IgD-negative memory B cell (primary cell): ENCODE results near the gene FAM193B. TPM values are rescaled to one million over a fixed set of nuclear protein-coding genes. Genes with fewer than 3 reads are reported as not detected.

Source experiments
- H3K27ac Mint-ChIP-seq, 3 donors: one replicate each; pipeline ENCODE4 v1.8.0; 2020 to 2022; ENCODE audit warnings: mild to moderate bottlenecking in 3 of 3, mixed read lengths in 3 of 3, moderate library complexity in 1 of 3
- H3K27me3 Mint-ChIP-seq: one replicate; pipeline ENCODE4 v1.8.0; 2021; ENCODE audit warnings: mixed read lengths
- H3K36me3 Mint-ChIP-seq: one replicate; pipeline ENCODE4 v1.8.0; 2020; ENCODE audit warnings: mild to moderate bottlenecking, mixed read lengths
- H3K4me1 Mint-ChIP-seq, 3 donors: one replicate each; pipeline ENCODE4 v1.8.0; 2020 to 2022; ENCODE audit warnings: mixed read lengths in 3 of 3, mild to moderate bottlenecking in 1 of 3
- H3K4me3 Mint-ChIP-seq, 4 donors: one replicate each; pipeline ENCODE4 v1.8.0; 2020 to 2022; ENCODE audit warnings: mild to moderate bottlenecking in 4 of 4, mixed read lengths in 4 of 4, moderate library complexity in 3 of 4
- H3K9me3 Mint-ChIP-seq, 3 donors: one replicate each; pipeline ENCODE4 v1.8.0; 2020 to 2021; ENCODE audit warnings: mixed read lengths in 3 of 3, mild to moderate bottlenecking in 1 of 3
- polyA plus RNA-seq: library from polyadenylated mRNA; unstranded; fragments of 300-500 nt; fragmentation: Illumina TruSeq; gene quantifications from one replicate; pipeline ENCODE4 v1.2.3, GENCODE V29; 2021

Gene FAM193B
- polyA plus RNA-seq, 1 donor from 2014 or later = 4.5 TPM

- H3K27ac Mint-ChIP-seq = no peak overlapping the region
- no peaks in the 10 kb centered on the region for H3K27me3 Mint-ChIP-seq
- peak overlapping the region in 1 of 4 donors; percentile 93 for H3K4me3 Mint-ChIP-seq
- no peaks in the 10 kb centered on the region for H3K9me3 Mint-ChIP-seq
- no peaks in the 10 kb centered on the region for H3K36me3 Mint-ChIP-seq
- H3K4me1 Mint-ChIP-seq = peaks cover 18 to 23% (median 21%) of the 10 kb centered on the region in 3 donors
Observed at GRCh38 chr5:177555665-177556064, 1.3 kb upstream of the FAM193B start.

- Mint-ChIP-seq H3K36me3 (no peaks in the 10 kb centered on the region), H3K9me3 (no peaks in the 10 kb centered on the region), H3K27me3 (no peaks in the 10 kb centered on the region), H3K27ac (peak overlapping the region in 1 of 3 donors; percentile 95), H3K4me3 (peak overlapping the region; percentile 56 to 97 (median 86)), H3K4me1 (peaks cover 20 to 25% (median 21%) of the 10 kb centered on the region in 3 donors)
Observed at GRCh38 chr5:177555228-177555627, 865 bp upstream of the FAM193B start.

- Mint-ChIP-seq H3K4me1 (peaks cover 21 to 27% (median 22%) of the 10 kb centered on the region in 3 donors), H3K36me3 (no peaks in the 10 kb centered on the region), H3K9me3 (no peaks in the 10 kb centered on the region), H3K27ac (peak overlapping the region in 1 of 3 donors; percentile 51), H3K4me3 (peak overlapping the region; percentile 77 to 93 (median 85)), H3K27me3 (no peaks in the 10 kb centered on the region)
Observed at GRCh38 chr5:177553671-177554429, 513 bp downstream of the FAM193B start.

- no peaks in the 10 kb centered on the region for H3K9me3 Mint-ChIP-seq
- peaks cover under 1% of the 10 kb centered on the region for H3K36me3 Mint-ChIP-seq
- peak overlapping the region; percentile 46 to 94 (median 51) for H3K27ac Mint-ChIP-seq
- H3K27me3 Mint-ChIP-seq = no peaks in the 10 kb centered on the region
- peaks cover 22 to 32% (median 24%) of the 10 kb centered on the region in 3 donors for H3K4me1 Mint-ChIP-seq
- peak overlapping the region; percentile 77 to 88 (median 84) for H3K4me3 Mint-ChIP-seq
Observed at GRCh38 chr5:177552839-177553455, 1.4 kb downstream of the FAM193B start.

- H3K4me3 Mint-ChIP-seq = peak overlapping the region in 2 of 4 donors; percentile 38 to 72
- peaks cover 3% of the 10 kb centered on the region for H3K36me3 Mint-ChIP-seq
- no peaks in the 10 kb centered on the region for H3K9me3 Mint-ChIP-seq
- no peaks in the 10 kb centered on the region for H3K27me3 Mint-ChIP-seq
- peak overlapping the region in 1 of 3 donors; percentile 46 for H3K27ac Mint-ChIP-seq
- H3K4me1 Mint-ChIP-seq = peaks cover 22 to 32% (median 32%) of the 10 kb centered on the region in 3 donors
Observed at GRCh38 chr5:177550122-177550521, 4.2 kb downstream of the FAM193B start.

GRCh38 chr5:177548495-177548894 is 5.9 kb downstream of the FAM193B start:
- Mint-ChIP-seq H3K4me1 (peaks cover 14 to 27% (median 24%) of the 10 kb centered on the region in 3 donors), H3K27ac (peak overlapping the region in 1 of 3 donors; percentile 39), H3K36me3 (peaks cover 3% of the 10 kb centered on the region)

GRCh38 chr5:177547736-177548135 is 6.6 kb downstream of the FAM193B start:
- H3K4me1 Mint-ChIP-seq = peaks cover 12 to 21% (median 17%) of the 10 kb centered on the region in 3 donors
- peaks cover 5% of the 10 kb centered on the region for H3K36me3 Mint-ChIP-seq
- no peaks in the 10 kb centered on the region for H3K27me3 Mint-ChIP-seq
- no peaks in the 10 kb centered on the region for H3K9me3 Mint-ChIP-seq
- peak overlapping the region in 1 of 3 donors; percentile 3 for H3K27ac Mint-ChIP-seq
- H3K4me3 Mint-ChIP-seq = peak overlapping the region in 1 of 4 donors; percentile 73

More at GRCh38 chr5:177548495-177548894, 5.9 kb downstream of the FAM193B start:
- H3K9me3 Mint-ChIP-seq = no peaks in the 10 kb centered on the region
- H3K4me3 Mint-ChIP-seq = peak overlapping the region in 1 of 4 donors; percentile 39
- H3K27me3 Mint-ChIP-seq = no peaks in the 10 kb centered on the region

GRCh38 chr5:177546258-177546741 is 8.1 kb downstream of the FAM193B start:
- Mint-ChIP-seq H3K4me1 (peaks cover 4 to 17% (median 15%) of the 10 kb centered on the region in 3 donors), H3K27me3 (no peaks in the 10 kb centered on the region), H3K27ac (no peak overlapping the region), H3K36me3 (peaks cover 5% of the 10 kb centered on the region), H3K9me3 (no peaks in the 10 kb centered on the region), H3K4me3 (no peak overlapping the region)

- Mint-ChIP-seq H3K4me3 (no peak overlapping the region), H3K36me3 (peaks cover 8% of the 10 kb centered on the region), H3K4me1 (peaks cover 4 to 18% (median 16%) of the 10 kb centered on the region in 3 donors), H3K27ac (no peak overlapping the region), H3K9me3 (no peaks in the 10 kb centered on the region), H3K27me3 (no peaks in the 10 kb centered on the region)
Observed at GRCh38 chr5:177545487-177546257, 8.7 kb downstream of the FAM193B start.

GRCh38 chr5:177542816-177543465 is 11.4 kb downstream of the FAM193B start:
- peaks cover 7% of the 10 kb centered on the region for H3K36me3 Mint-ChIP-seq
- H3K27me3 Mint-ChIP-seq = no peaks in the 10 kb centered on the region

GRCh38 chr5:177540438-177540837 is 13.9 kb downstream of the FAM193B start:
- Mint-ChIP-seq H3K27ac (no peak overlapping the region), H3K27me3 (no peaks in the 10 kb centered on the region), H3K9me3 (no peaks in the 10 kb centered on the region), H3K4me3 (no peak overlapping the region), H3K4me1 (peaks cover 0 to 7% (median 5%) of the 10 kb centered on the region in 3 donors), H3K36me3 (peaks cover 5% of the 10 kb centered on the region)

More at GRCh38 chr5:177542816-177543465, 11.4 kb downstream of the FAM193B start:
- no peak overlapping the region for H3K4me3 Mint-ChIP-seq
- H3K27ac Mint-ChIP-seq = no peak overlapping the region
- H3K4me1 Mint-ChIP-seq = peaks cover 0 to 13% (median 8%) of the 10 kb centered on the region in 3 donors
- no peaks in the 10 kb centered on the region for H3K9me3 Mint-ChIP-seq

- H3K4me1 Mint-ChIP-seq = peaks cover 0 to 7% (median 3%) of the 10 kb centered on the region in 3 donors
- H3K36me3 Mint-ChIP-seq = peaks cover 5% of the 10 kb centered on the region
- no peaks in the 10 kb centered on the region for H3K9me3 Mint-ChIP-seq
- H3K27ac Mint-ChIP-seq = no peak overlapping the region
- H3K4me3 Mint-ChIP-seq = no peak overlapping the region
- H3K27me3 Mint-ChIP-seq = no peaks in the 10 kb centered on the region
Observed at GRCh38 chr5:177539411-177539810, 15.0 kb downstream of the FAM193B start.

GRCh38 chr5:177538876-177539275 is 15.5 kb downstream of the FAM193B start:
- Mint-ChIP-seq H3K27ac (no peak overlapping the region), H3K4me1 (peaks cover 0 to 7% (median 3%) of the 10 kb centered on the region in 3 donors), H3K4me3 (no peak overlapping the region), H3K9me3 (no peaks in the 10 kb centered on the region), H3K27me3 (no peaks in the 10 kb centered on the region), H3K36me3 (peaks cover 5% of the 10 kb centered on the region)
